GM18511 (cell line): Measurements from ENCODE around the gene CYTH3.

Source experiments
- ATAC-seq: cut with Tn5 transposase; IDR thresholded peaks from one replicate; pipeline ENCODE4 v1.9.1; 2021; ENCODE audit warnings: mild to moderate bottlenecking, moderate library complexity; ENCODE audit not compliant: unreplicated experiment

The CYTH3 gene

DNA sequence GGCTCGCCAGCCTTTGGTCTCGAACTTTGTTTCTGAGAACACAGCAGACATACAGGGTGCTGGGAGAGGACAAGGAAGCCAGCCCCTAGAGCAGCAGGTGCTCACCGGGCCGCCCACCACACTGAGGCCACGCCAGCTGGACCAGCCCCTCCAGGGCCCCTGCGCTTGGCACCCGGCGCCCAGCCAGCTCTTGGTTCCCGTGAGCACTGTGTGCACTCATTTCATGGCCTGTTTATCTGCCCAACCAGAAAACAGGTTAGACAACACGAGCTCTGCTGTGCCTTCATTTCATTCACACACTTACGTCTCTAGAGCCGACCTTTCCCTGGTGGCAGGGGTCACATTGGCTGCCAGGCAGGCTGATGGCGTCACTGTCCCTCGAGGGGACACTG is 104.0 kb downstream of the CYTH3 start:
- no peak for ATAC-seq

DNA sequence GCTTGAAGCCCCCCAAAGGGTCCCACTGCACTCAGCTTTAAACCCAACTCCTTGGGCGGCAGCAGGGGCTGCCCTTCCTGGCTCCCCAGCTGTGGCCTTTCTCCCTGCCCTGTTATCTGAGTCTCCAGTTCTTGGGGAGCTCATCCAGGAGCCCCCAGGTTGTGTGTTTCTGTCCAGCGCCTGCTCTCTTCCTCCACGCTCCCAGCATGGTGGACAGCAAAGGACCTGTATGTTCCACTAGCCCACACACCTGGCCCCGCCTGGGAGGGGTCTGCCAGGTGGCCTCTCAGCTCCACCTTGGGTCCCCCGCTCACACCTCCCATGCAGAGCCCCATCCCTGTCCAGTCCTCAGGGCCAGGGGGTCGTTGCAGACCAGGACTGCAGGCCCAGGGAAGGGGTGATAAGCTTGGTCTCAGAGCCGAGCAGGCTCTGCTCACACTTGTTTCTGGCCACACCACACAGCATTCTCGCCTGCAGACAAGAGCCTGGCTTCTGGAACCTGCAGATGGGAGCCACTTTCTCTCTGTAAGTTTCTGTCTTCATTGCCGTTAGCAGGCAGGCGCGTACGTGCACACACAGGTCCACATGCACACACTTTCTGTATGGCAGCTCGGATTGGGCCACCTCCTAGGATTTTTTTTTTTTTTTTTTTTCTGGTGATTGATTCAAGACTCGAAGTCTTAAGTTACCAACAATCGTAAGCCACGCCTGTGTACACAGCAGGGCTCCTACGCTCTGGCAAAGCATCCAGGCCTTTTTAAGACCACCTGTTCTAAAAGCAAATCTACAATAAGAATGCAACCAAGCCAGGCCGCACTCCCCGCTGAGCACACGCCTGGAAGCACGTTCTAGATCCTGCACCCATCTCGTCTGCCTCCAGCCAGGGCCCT is 104.6 kb downstream of the CYTH3 start:
- ATAC-seq: no peak

DNA sequence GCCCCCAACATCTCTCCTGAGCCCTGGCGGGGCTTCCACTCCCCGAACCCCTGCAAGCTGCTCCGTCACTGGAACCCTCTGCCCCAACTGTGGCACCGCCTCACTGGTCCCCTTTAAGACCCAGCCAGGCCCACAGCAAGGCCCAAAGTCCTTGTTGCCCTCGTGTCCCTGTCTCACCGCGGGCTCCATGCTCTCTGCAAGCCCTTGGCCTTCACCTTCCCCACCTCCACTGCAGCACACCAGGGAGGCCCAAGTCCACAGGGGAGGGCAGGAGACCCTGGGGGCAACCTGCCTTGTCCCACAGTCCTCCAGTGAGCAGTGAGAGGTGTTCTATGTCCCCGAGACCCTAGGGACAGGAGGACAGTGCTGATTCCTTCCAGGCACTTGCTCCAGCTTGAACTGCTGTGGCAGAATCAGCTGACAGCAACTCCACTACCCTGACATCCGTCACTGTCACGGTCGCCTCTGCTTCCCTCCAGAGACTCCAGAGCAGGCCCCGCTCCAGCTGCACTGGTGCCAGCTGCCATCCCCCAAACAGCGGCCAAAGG is 105.3 kb downstream of the CYTH3 start:
- ATAC-seq: no peak

DNA sequence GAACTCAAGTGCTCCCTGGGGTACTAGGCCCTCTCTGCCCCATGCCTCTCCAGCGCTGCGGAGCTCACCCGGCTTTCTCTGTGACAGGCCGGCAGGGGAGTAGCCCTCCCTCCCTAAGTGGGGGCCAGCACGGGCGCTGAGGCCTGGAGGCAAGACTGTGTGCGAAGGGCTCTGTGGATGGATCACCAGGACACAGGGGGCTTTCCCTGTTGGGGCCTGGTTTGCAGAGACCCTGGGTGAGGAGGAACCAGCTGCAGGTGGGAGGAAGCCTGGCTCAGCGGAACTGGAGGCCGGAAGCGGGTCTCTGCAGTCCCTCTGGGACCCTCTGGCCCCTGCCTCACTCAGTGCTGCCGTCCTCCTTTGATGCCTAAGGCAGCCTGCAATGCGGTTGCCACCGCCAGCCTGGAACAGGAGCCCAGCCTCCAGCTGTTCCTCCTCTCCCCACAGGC is 106.0 kb downstream of the CYTH3 start:
- ATAC-seq: no peak

DNA sequence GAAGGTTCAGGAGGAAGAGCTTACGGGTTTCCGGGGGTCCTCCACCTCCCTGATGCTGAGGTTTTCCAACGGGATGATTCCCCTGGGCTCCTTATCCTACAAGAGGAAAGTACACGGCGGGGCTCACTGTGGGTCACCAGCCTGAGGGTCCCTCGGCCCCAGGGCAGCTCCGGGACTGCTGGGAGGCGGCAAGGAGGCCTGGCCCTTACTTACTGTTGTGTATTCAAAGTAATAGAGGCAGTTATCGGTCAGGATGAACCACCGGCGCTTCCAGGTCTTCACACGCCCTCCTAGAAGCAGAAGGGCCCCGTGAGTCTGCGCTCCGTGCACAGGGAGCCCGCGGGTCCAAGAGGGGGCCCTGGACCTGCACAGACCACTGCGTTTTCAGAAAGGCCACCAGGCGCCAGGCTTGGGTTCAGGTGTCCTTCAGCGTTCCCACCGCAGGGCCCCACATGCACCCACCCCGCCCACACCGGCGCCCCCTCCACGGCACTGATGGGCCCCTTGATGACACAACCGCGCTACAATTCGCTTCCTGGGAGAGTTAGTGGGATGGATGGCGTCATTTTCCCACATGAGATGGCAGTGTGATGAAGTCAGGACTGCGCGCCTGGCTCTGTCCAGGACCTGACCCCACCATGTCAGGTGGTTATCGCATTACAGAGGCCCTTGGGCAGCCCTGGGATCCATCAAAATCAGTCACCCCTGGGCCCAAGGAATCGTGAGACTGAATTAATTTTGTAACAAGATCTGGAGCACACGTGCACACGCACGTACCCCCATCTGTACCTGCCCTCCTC is 106.7 kb downstream of the CYTH3 start:
- no peak for ATAC-seq

DNA sequence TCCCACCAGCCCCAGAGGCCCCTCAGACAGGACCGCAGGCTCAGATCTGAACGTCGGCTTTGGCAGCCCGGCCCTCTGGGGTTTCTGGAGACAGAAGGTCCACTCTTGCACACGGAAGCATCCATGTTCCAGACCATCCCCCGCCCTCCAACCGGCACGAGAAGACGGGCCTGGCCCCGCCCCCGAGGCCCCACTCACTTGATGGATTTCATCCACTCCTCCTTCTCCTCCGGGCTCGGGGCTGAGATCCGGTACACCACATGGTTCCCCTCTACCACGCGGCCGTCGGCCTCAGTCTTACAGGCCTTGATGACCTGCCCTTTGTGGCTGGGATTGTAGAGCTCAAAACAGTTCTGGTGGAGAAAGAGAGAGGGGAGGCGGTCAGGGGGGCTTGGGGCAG is 107.3 kb downstream of the CYTH3 start:
- no peak for ATAC-seq

DNA sequence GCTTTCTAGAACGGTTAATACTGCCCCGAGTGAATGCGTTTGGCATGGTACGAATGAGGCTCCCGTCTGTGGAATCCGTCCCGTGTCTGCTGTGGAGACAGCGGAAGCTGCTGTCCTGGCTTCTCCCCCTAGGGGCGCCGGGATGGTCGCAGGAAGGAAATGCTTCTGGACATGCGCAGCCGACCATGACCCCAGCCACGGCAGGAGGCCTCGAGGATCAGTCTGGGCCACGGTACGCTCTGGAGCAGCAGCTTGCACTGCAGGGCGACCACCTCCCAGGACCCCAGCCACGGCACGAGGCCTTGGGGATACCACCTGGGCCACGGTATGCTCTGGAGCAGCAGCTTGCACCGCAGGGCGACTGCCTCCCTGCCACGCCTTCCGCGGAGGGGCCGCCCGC is 107.9 kb downstream of the CYTH3 start:
- no peak for ATAC-seq

DNA sequence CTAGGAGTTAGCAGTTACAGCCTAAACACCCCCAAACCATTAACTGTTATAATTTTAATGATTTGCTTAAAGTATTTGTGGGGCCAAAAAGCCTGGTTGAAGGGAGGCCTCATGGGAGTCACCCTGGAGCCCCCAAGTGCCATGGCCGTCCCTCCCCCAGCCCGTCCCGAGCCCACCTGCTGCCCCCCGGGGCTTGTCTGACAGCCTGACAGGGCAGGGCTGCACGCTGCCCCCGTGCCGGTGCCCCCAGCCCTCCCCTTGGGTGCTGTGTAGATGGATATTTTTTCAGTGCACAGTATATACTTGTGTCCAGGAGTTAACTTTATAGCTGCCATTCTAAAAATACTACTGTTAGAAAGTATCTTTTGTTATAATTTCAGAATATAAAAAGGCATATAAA is 108.4 kb downstream of the CYTH3 start:
- ATAC-seq: no peak

DNA sequence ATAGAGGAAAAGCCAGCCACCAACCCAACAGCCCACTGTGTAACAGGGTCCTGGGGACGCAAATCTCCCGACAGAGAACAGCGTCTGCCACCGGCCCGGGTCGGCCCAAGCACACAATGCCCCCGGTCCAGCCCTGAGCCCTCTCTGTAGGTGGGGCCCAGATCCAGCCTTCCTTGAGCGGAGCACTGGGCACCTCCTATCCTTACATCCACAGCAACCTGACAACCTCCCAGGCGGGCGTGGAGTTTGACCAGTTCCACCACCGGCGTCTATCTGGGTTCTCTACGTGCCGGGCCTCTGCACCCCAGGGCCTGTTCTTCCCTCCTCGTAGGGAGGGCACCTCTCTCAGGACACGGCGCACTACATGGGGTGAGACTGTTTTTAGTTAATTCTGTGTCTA is 109.0 kb downstream of the CYTH3 start:
- ATAC-seq: no peak

DNA sequence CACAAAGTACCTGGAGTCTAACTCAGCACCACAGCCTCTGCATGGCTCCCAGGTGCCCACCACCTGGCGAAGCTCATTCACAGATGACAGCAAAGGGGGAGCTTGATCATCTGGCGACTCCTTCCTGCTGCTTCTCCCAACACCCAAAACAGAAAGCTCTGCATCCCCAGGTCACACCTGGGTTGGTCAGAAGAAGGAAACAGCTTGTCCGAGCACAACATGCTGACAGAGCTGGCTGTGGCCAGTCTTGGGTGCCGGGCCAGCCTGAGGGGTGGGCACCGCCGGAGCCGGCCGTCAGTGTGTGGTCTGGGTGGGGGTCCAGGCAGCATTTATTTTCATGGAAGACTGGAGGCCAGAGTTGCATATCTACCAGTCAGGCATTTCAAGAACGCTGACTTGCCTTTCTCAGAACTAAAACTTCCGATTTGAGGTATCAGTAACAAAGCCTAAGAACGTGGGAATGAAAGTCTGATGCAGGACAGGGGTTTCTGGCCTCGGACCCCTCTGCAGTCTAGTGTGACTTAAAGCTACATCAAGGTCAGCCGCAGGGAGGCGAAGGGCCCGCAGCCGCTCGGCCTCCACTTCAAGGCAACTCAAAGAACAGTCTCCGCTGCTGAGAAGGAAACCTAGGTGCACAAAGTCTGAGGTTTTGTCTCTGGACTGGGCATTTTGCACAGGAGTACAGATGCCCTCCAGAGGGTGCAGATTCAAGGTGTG is 109.6 kb downstream of the CYTH3 start:
- no peak for ATAC-seq

DNA sequence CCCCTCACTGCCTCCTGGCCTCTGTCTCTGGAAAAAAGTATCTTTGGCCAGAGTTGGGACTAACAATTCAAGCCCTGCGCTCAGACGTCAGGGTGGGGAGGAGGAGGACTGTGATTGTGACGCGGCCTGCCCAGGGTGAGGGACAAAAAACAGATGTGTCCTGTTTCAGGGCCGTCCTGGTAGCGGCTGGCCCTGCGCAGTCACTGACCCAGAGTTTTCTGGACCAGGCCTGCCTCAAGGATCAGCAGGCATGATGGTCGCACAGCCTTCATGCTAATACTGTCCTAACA is 110.1 kb downstream of the CYTH3 start:
- ATAC-seq: no peak

DNA sequence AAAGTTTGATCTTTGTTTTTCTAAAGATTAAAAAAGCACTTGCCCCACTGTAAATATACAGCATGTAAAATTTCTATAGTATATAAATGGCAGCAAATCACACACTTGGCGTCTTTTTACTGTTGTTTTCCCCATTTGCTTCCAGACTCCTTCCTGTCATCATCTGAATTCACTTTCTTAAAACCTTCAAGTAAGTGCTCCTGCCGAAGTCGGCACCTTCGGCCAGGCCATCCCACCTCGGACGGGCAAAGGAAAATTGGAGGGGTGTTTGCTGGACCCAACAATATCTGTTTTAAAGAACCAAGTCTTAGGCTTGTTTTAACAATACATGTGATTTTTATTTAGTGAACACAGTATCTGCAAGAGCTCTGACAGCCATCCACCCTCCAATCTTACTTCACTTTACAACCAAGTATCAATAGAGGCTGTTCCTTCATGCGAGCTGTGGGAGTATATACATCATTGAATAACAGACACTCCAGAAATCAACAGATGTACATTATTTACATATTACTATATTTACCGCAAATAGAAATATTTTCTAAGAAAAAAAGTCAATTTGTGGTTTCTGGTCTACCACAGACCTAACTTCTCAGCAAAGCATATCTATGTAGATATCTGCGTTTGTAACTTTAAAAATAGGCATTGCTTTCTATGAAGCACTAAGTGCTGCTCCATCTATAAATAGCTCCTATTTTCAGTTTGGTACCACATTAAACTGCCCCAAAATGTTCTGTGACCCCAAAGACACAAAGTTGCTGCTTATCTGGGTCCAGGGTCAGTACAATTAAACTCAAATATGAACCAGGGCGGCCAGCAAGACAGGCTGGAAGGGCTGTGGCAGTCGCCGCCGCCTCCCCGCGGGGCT is 110.7 kb downstream of the CYTH3 start:
- ATAC-seq: peak; percentile 81

DNA sequence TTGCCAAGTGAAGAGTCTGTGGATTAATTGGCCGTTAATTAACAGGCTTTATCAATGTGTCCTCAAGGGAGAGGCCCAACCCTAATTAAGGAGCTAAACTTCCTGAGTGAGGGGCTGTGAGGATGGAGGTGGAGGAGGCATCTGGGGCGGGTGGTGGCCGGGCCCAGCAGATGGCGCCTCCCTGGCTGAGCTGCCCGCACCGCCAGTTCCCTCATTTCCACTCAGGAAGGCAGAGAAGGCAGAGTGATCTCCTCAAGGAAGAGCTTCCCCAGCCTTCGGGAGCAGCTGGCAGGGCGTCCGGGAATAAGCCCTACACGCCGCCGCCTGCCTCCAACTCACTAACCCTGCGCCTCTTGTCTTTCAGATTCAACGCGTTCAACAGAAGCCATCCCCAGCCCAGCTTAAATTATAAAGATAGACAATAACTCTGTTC is 112.2 kb downstream of the CYTH3 start:
- ATAC-seq: no peak

DNA sequence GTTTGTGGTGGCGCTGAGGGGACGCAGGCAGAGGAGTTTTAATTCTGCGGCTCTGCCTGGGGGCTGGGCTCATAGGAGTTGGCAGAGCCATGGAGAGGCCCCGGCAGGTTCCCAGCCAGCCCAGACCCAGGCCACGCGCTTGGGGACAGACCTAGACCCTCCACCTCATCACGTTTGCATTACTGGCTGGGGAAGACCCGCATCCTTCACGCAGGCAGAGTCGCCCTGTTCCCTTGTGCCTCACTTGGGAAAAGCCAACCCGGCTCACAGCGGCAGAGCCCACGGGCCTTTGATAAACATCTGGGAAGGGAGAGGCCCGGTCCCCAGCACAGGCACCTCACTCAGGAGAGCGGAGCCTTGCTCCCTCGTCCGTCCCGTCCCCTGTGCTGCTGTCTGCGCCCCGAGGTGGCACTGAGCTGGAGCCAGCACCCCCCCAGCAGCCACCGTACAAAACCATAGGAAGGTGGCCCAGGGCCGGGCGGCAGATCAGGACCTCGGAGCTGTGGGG is 112.8 kb downstream of the CYTH3 start:
- no peak for ATAC-seq

DNA sequence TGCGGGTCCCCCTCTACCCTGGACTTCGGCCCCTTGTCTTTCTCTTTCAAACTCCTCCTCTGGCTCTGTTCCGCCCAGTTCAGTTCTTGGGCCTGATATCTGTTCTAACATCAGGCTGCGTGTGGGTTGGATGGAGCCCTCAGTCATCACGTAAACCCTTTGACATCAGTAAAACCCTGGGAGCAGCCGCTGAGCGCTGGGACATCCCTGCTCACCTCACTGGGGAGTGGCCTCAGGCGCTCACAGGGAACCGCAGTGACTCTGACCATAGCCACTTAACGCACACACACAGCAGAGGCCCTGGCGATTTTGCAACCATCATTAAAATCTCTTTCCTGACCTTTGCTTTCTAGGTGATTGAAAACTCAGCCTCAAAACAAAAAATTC is 113.3 kb downstream of the CYTH3 start:
- no peak for ATAC-seq

DNA sequence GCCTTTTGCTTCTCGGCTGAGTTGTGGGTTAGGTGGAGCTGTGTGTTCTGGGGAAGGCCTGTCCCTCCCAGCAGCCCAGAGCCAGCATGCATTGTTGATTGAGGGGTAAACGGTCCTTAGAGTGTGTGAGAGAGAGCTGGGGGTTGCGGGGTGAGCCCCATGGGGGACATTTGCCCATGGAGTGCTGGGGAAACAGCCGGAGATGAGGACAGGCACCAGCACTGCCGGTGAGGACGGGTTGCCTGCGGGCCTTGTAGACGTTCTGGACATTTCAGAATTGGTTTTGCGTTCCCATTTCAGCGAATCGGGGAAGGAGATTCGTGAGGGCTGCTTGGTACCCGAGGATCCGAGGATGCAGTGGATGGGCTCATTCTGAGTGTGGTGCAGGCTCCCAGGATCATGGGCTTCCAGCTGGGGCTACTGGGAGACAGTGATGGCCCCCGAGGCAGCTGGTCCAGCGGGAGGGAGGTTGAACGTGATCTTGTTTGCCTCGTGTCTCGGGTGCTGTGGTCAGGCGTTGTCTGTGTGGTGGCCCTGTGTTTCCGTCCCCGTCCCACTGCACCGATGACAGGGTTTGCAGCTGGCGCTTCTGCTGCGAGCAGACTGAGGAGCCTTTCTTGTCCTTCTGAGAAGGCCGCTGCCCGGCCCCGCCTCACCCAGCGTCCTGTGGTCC is 113.9 kb downstream of the CYTH3 start:
- ATAC-seq: no peak

DNA sequence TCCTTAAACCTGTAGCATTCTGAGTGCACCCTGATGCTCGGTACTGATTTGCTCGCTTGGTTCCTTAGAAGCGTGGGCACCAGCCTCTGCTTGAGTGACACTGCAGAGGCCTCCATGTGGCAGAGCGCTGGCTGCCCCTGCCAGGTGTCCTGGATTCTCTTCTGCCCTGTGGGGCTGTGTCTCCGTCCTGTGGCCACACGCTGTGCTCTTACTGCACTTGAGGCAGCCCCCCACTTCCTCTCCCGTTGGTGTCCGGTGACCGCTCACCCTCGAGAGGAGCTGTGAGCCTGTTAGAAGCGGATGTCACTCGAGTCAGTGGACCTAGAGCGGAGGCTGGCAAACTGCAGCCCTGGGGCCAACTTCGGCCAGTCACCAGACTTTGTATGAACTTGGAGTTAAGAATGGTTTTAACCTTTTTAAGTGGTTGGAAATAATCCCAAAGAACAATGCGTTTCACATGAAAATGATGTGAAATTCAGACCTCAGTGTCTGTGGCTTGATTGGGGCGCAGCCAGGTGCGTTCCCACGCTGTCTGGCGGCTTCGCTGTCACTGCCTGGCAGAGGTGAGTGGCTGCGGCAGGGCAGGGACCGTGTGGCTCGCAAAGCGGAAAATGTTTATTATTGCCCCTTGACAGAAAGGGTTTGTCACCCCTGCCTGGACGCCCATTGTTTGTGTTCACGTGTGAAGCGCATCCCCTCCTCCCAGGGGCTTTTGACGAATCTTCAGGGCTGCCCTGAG is 114.6 kb downstream of the CYTH3 start:
- ATAC-seq: no peak

DNA sequence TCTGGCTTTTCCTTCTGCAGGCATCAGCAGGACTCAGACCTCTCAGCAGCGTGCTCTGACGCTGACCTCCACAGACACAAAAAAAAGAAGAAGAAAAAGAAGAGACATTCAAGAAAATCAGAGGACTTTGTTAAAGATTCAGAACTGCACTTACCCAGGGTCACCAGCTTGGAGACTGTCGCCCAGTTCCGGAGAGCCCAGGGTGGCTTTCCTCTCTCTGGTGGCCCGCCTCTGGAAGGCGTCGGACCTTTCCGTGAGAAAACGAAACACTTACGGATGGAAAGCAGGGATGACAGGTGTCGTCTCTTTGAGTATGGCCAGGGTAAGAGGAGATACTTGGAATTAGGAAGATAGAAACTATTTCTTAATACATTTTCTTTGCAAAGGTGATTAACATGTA is 115.7 kb downstream of the CYTH3 start:
- no peak for ATAC-seq

DNA sequence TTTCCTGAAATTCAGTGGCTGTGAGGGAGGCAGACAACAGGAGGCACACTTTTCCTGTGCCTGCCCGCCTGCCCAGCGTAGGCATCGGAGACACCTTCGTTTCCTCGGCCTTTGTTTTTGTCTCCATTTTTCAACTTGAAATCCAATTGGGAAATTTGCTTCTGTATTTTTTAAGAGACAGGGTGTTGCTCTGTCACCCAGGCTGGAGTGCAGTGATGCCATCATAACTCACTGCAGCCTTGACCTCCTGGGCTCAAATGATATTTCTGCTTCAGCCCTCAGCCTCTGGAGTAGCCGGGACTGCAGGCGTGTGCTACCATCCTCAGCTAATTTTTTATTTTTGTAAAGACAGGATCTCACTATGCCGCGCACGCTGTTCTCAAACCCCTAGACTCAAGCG is 116.8 kb downstream of the CYTH3 start:
- ATAC-seq: no peak
